Measurements from ENCODE around the gene DUOX2. TPM values are rescaled to one million over a fixed set of nuclear protein-coding genes. Genes with fewer than 3 reads are reported as not detected.
A peak's percentile ranks its signal among the peaks of the same experiment; 100 is the strongest.

Gene DUOX2
- total and polyA plus RNA-seq, 2 experiments from 2014 or later, result not detected

DNA sequence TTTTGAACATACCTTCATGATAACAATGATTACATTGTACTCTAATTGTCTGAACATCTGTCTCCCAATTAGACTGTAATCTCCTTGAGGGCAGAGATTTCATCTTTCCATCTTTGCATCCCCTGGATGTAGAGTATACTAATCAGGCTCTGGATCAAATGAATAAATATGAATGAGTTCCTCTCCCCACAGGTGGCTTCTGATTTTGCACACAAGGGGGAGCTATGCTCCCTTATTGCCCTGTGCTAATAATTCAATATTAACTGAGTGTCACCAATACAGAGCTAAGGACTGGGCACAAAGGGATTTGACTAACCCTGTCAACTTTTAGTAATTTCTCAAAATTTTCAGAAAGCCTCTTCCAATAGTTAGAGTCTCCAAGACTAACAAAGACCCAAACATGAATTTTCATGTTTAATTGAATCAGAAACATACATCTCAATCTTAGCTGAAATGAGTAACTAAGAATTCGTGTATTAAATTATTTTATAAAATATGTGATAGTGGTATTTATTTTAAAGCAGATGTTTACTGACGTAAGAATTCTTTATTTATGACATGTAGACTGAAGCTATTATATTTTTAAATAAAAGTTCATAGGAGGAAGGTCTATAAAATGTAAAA lies 12.7 kb upstream of the DUOX2 start:
- no peak overlapping the region for H3K27ac Mint-ChIP-seq
- ATAC-seq (no peak), DNase-seq (ENCODE audit: low spot score) (peak; percentile 46)
- peaks cover 55% of the 10 kb centered on the region for H3K27me3 Mint-ChIP-seq (ENCODE audit: insufficient read depth, low read depth, poor library complexity)
- H3K4me3 Mint-ChIP-seq, result no peak overlapping the region
- Histone ChIP-seq H4K20me1 (replicated peaks; ENCODE audit: insufficient read depth) (no peaks in the 10 kb centered on the region; the same call in 1 of the 2 replicates), H3K9me2 (ENCODE audit: insufficient read depth) (no peaks in the 10 kb centered on the region), H3K36me3 (ENCODE audit: insufficient read depth) (no peaks in the 10 kb centered on the region), H3K4me3 (no peak overlapping the region), H3K79me2 (replicated peaks; ENCODE audit: insufficient read depth) (no peaks in the 10 kb centered on the region), H2AFZ (no peak overlapping the region), H3F3A (replicated peaks; ENCODE audit: low read depth) (no peaks in the 10 kb centered on the region), H3K27ac (ENCODE audit: low read depth) (no peak overlapping the region), H3K4me1 (ENCODE audit: insufficient read depth) (peaks cover 16% of the 10 kb centered on the region; the same call in 1 of the 2 replicates), H3K4me2 (no peak overlapping the region), H3K27me3 (ENCODE audit: insufficient read depth) (peaks cover 100% of the 10 kb centered on the region)
- no peaks in the 10 kb centered on the region for H3K36me3 Mint-ChIP-seq (ENCODE audit: low read depth)
- H3K4me1 Mint-ChIP-seq, result peaks cover 5% of the 10 kb centered on the region; the same call in 1 of the 3 replicates
- H3K9me3 Mint-ChIP-seq, result no peaks in the 10 kb centered on the region
- TF ChIP-seq ZNF331 (CRISPR knock-in tag; IDR thresholded peaks at IDR 0.05; ENCODE audit: low read depth), result no peak
- TF ChIP-seq ZNF462 (CRISPR knock-in tag; IDR thresholded peaks at IDR 0.05), result no peak
- TF ChIP-seq REST (IDR thresholded peaks at IDR 0.05; ENCODE audit: unreplicated experiment), result no peak
- no peak for TF ChIP-seq ZNF114 (CRISPR knock-in tag; IDR thresholded peaks at IDR 0.05)
- TF ChIP-seq EZH2 (IDR thresholded peaks at IDR 0.05; ENCODE audit: low read depth, unreplicated experiment), result peak; percentile 17
- TF ChIP-seq POLR2AphosphoS5 (IDR thresholded peaks at IDR 0.05; ENCODE audit: low read depth), result no peak
- no peak for TF ChIP-seq ETS1 (IDR thresholded peaks at IDR 0.05)
- TF ChIP-seq CTCF (conservative IDR thresholded peaks at IDR 0.05; ENCODE audit: low read depth in 2 of 2), result peak; percentile 68 to 82
